GM18517 (cell line): ENCODE data around the gene METTL23.
A peak's percentile ranks its signal among the peaks of the same experiment; 100 is the strongest.
"Not testable (repeated sequence)": the region's sequence is repeated elsewhere in the genome, so short reads cannot be mapped to it uniquely, and the experiment has no call there.

Source experiments
- ATAC-seq: cut with Tn5 transposase; IDR thresholded peaks from one replicate; pipeline ENCODE4 v1.9.1; 2021; ENCODE audit warnings: mild to moderate bottlenecking, moderate library complexity; ENCODE audit not compliant: unreplicated experiment

The METTL23 gene

GRCh38 chr17:76710863-76711611 is 15.6 kb upstream of the METTL23 start, which contains the start of gene MXRA7:
MXRA7 (minus strand) TSS chr17:76710965; CDS start chr17:76710946, 19 bp downstream.
- no peak for ATAC-seq

GRCh38 chr17:76712321-76712720 is 14.3 kb upstream of the METTL23 start:
- ATAC-seq = not testable (repeated sequence)

GRCh38 chr17:76713765-76714164 is 12.9 kb upstream of the METTL23 start:
- no peak for ATAC-seq

GRCh38 chr17:76714336-76714735 is 12.3 kb upstream of the METTL23 start:
- ATAC-seq = no peak

GRCh38 chr17:76714822-76715495 is 11.7 kb upstream of the METTL23 start:
- no peak for ATAC-seq

- ATAC-seq = no peak
These were observed 11.2 kb upstream of the METTL23 start for GRCh38 chr17:76715496-76715830.

- ATAC-seq = no peak
These were observed 10.3 kb upstream of the METTL23 start for GRCh38 chr17:76716146-76716838.

GRCh38 chr17:76716839-76717215 is 9.8 kb upstream of the METTL23 start:
- ATAC-seq = no peak

GRCh38 chr17:76718516-76718915 is 8.1 kb upstream of the METTL23 start:
- ATAC-seq = no peak

GRCh38 chr17:76720211-76720610 is 6.4 kb upstream of the METTL23 start:
- ATAC-seq = no peak

GRCh38 chr17:76720941-76721340 is 5.7 kb upstream of the METTL23 start:
- ATAC-seq = no peak

- no peak for ATAC-seq
These were observed 5.2 kb upstream of the METTL23 start for GRCh38 chr17:76721463-76721862.

- ATAC-seq = no peak
These were observed 4.4 kb upstream of the METTL23 start for GRCh38 chr17:76722279-76722678.

- not testable (repeated sequence) for ATAC-seq
These were observed 3.7 kb upstream of the METTL23 start for GRCh38 chr17:76722977-76723376.

- no peak for ATAC-seq
These were observed 2.8 kb upstream of the METTL23 start for GRCh38 chr17:76723812-76724211.

- peak; percentile 7 for ATAC-seq
These were observed 934 bp upstream of the METTL23 start for GRCh38 chr17:76725580-76726230.

- ATAC-seq = peak; percentile 67
These were observed 336 bp upstream of the METTL23 start, which contains the start of gene JMJD6 for GRCh38 chr17:76726231-76726775. JMJD6 (minus strand) TSS chr17:76726606; CDS start chr17:76726475, 131 bp downstream.

- no peak for ATAC-seq
These were observed 1.3 kb downstream of the METTL23 start for GRCh38 chr17:76727745-76728456.

GRCh38 chr17:76731800-76732733 is 5.4 kb downstream of the METTL23 start:
- ATAC-seq = not testable (repeated sequence)
